Thoracic aorta (tissue), 2 donors: ENCODE measurements around the gene GPATCH2L. TPM values are rescaled to one million over a fixed set of nuclear protein-coding genes. Genes with fewer than 3 reads are reported as not detected.
A peak's percentile ranks its signal among the peaks of the same experiment; 100 is the strongest.

Experiments used
- ATAC-seq: fragments of 150-250 bp; one replicate; pipeline ENCODE4 v1.8.0; 2017; ENCODE audit warnings: low read depth; ENCODE audit not compliant: insufficient number of reproducible peaks, low FRiP score
- DNase-seq: peaks from one replicate; pipeline ENCODE4 v3.0.0-alpha.2; 2020; ENCODE audit warnings: low spot score
- H3K27ac ChIP-seq, 2 donors: fragments of 200-600 bp; sonication (generic); 1 replicate in 1 of 2; 2 replicates in 1 of 2; pipeline ENCODE4 v1.5.1; 2016; ENCODE audit warnings: mild to moderate bottlenecking in 2 of 2, moderate library complexity in 2 of 2
- H3K27me3 ChIP-seq: fragments of 200-600 bp; sonication (generic); replicated peaks from 2 replicates; pipeline ENCODE4 v1.6.0; 2016; ENCODE audit warnings: mild to moderate bottlenecking; ENCODE audit not compliant: insufficient read depth
- H3K36me3 ChIP-seq: fragments of 200-600 bp; sonication (generic); one replicate; pipeline ENCODE4 v1.5.1; 2016
- H3K4me1 ChIP-seq, 2 donors: fragments of 200-600 bp; sonication (generic); 1 replicate in 1 of 2; 2 replicates in 1 of 2; pipeline versions ENCODE4 v1.5.1 to v1.6.0; 2016; ENCODE audit warnings: low read depth in 2 of 2, mild to moderate bottlenecking in 1 of 2; ENCODE audit not compliant: control insufficient read depth in 1 of 2
- H3K4me3 ChIP-seq: fragments of 200-600 bp; sonication (generic); 2 replicates; pipeline ENCODE4 v1.5.1; 2016; ENCODE audit warnings: mild to moderate bottlenecking
- H3K9me3 ChIP-seq: fragments of 200-600 bp; sonication (generic); 2 replicates; pipeline ENCODE4 v1.5.1; 2016
- CTCF ChIP-seq: fragments of 200-600 bp; sonication (generic); IDR thresholded peaks from one replicate; pipeline ENCODE4 v1.5.1; 2019; ENCODE audit warnings: antibody characterized with exemption
- total RNA-seq, 2 donors: library from RNA; depleted of rRNA; stranded (reverse); fragments of >200 nt; gene quantifications; one replicate each; pipeline versions ENCODE4 v1.1.0 to v1.2.3, GENCODE V29; 2016

Gene GPATCH2L
- total RNA-seq, 2 donors from 2014 or later = 29.9 to 124 TPM

- DNase-seq = peak; percentile 47
- Histone ChIP-seq H3K9me3 (no peaks in the 10 kb centered on the region), H3K36me3 (peaks cover 7% of the 10 kb centered on the region), H3K4me1 (peaks cover 45 to 49% of the 10 kb centered on the region in 2 donors), H3K27me3 (no peaks in the 10 kb centered on the region), H3K4me3 (peak overlapping the region; percentile 87), H3K27ac (peak overlapping the region; percentile 73 to 84)
- TF ChIP-seq CTCF = no peak
- peak; percentile 86 for ATAC-seq
Measured at GRCh38 chr14:76152333-76152681, 585 bp downstream of the GPATCH2L start.

DNA sequence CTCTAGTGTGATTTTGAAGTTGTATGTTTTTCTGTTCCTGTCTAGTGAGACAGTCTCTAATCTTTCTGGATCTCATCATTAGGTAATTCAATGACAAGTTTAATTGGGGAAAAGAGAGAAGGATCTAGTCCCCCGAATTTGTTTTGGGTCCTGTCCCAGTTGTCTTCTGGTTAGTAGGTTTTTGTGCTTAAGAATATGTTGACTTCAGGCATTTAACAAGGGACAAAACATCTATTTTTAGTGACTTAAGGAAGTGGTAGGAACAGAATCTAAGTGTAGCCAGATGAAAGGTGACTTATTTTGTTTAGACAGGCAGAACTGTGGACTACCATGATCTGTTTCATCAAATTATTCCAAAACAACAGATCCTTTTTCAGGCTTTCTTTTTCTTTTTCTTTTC, 2.2 kb downstream of the GPATCH2L start:
- Histone ChIP-seq H3K9me3 (no peaks in the 10 kb centered on the region), H3K27ac (no peak overlapping the region), H3K4me1 (peaks cover 49 to 52% of the 10 kb centered on the region in 2 donors), H3K36me3 (peaks cover 11% of the 10 kb centered on the region), H3K27me3 (no peaks in the 10 kb centered on the region), H3K4me3 (no peak overlapping the region)
- DNase-seq = no peak
- TF ChIP-seq CTCF = no peak
- no peak for ATAC-seq

GRCh38 chr14:76154539-76155126, 2.9 kb downstream of the GPATCH2L start:
- no peak for ATAC-seq
- Histone ChIP-seq H3K36me3 (peaks cover 17% of the 10 kb centered on the region), H3K27me3 (no peaks in the 10 kb centered on the region), H3K4me3 (peak overlapping the region; percentile 12), H3K9me3 (no peaks in the 10 kb centered on the region), H3K4me1 (peaks cover 49 to 52% of the 10 kb centered on the region in 2 donors), H3K27ac (no peak overlapping the region)
- TF ChIP-seq CTCF = no peak
- no peak for DNase-seq

DNA sequence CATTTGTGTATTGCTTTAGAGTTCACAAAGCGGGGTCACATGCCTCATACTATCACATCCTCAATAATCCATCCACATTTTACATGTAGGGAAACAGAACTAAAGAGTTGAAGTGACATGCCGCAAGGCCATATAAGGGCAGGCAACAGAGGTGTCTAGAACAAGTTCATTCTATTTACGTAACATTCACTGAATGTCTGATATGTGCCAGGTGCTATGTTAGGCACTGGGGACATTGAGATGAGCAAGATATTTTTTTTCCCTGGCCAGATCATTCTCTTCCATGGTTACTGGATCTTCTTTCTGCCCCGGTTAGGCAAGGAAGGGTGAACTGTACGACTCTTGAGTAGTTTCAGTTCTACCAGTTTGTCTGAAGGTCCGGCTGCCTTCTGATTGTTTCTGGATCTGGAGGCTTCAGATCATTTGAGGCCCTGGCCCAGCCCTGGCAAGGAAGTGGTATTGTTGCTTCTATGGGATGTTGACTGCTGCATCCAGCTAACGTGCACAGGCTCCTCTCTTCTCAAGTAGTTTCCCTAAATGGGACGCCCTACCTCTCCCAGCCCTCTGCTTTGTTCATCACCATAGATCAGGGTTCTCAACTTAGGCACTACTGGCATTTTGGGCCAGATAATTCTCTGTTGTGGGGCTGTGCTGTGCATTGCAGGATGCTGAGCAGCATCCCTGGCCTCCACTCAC, 12.1 kb downstream of the GPATCH2L start:
- no peaks in the 10 kb centered on the region for H3K27me3 ChIP-seq
- H3K9me3 ChIP-seq = no peaks in the 10 kb centered on the region
- H3K36me3 ChIP-seq = peaks cover 28% of the 10 kb centered on the region
- H3K4me3 ChIP-seq = peak overlapping the region; percentile 35
- TF ChIP-seq CTCF = no peak
- peaks cover 3 to 34% of the 10 kb centered on the region in 2 donors for H3K4me1 ChIP-seq
- ATAC-seq (no peak), DNase-seq (no peak)
- H3K27ac ChIP-seq = peak overlapping the region in 1 of 2 donors; percentile 13

DNA sequence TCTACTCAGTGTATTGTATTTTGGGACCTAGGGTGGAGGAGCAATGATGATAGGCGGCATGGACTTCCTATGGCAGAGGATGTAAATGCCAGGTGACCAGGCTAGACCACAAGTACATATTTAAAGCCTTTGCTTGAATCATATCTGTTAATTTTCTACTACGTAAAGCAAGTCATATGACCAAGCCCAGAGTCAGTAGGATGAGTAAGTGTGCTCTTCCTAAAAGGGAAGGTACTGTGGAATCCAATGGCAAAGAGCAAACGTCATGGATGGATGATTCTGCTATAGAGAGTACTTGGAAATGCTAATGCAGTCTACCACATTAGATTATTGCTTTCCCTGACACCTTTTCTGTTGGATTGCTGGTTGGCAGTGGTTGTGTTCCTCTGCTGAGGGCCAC, 16.8 kb downstream of the GPATCH2L start:
- Histone ChIP-seq H3K27me3 (no peaks in the 10 kb centered on the region), H3K4me3 (no peak overlapping the region), H3K27ac (no peak overlapping the region), H3K4me1 (peaks cover 3 to 17% of the 10 kb centered on the region in 2 donors), H3K9me3 (no peaks in the 10 kb centered on the region), H3K36me3 (peaks cover 19% of the 10 kb centered on the region)
- no peak for TF ChIP-seq CTCF
- ATAC-seq = no peak
- no peak for DNase-seq
